Esophagus muscularis mucosa (tissue), 4 donors: ENCODE results near the gene ERAP2. TPM values are rescaled to one million over a fixed set of nuclear protein-coding genes. Genes with fewer than 3 reads are reported as not detected.

ENCODE experiments used
- DNase-seq: peaks from one replicate; pipeline ENCODE4 v3.0.0-alpha.2; 2017; ENCODE audit errors: extremely low spot score
- H3K27ac ChIP-seq, 4 donors: fragments of 200-600 bp; sonication (generic); replicated peaks in 1 of 4; 1 replicate in 3 of 4; 2 replicates in 1 of 4; pipeline ENCODE4 v1.5.1; 2016 to 2019; ENCODE audit warnings: mild to moderate bottlenecking in 1 of 4
- H3K27me3 ChIP-seq, 4 donors: fragments of 200-600 bp; sonication (generic); one replicate each; pipeline versions ENCODE4 v1.5.1 to v1.6.0; 2016 to 2019
- H3K36me3 ChIP-seq, 4 donors: fragments of 200-600 bp; sonication (generic); one replicate each; pipeline ENCODE4 v1.5.1; 2016 to 2019
- H3K4me1 ChIP-seq, 4 donors: fragments of 200-600 bp; sonication (generic); one replicate each; pipeline ENCODE4 v1.5.1; 2016 to 2019
- H3K4me3 ChIP-seq, 4 donors: fragments of 200-600 bp; sonication (generic); 1 replicate in 2 of 4; 2 replicates in 2 of 4; pipeline ENCODE4 v1.5.1; 2016 to 2019; ENCODE audit warnings: mild to moderate bottlenecking in 4 of 4, moderate library complexity in 1 of 4
- H3K9me3 ChIP-seq, 4 donors: fragments of 200-600 bp; sonication (generic); 1 replicate in 3 of 4; 2 replicates in 1 of 4; pipeline ENCODE4 v1.5.1; 2016 to 2019
- EP300 ChIP-seq: sonication (generic); formaldehyde crosslinking; IDR thresholded peaks from one replicate; pipeline ENCODE4 v1.6.1; 2017; ENCODE audit warnings: antibody characterized with exemption
- POLR2A ChIP-seq: fragments of 450-650 bp; IDR thresholded peaks from one replicate; pipeline ENCODE4 v1.6.1; 2017; ENCODE audit warnings: antibody characterized with exemption, moderate library complexity, mild to moderate bottlenecking, low read depth
- POLR2AphosphoS5 ChIP-seq, 2 donors: sonication (generic); formaldehyde crosslinking; IDR thresholded peaks; one replicate each; pipeline ENCODE4 v1.6.1; 2017; ENCODE audit warnings: antibody characterized with exemption in 2 of 2
- WGBS: methylation state at CpG from one replicate; pipeline ENCODE4 v1.1.5; 2018; 5-methylcytosine and 5-hydroxymethylcytosine counted together
- intact Hi-C: fragments of 100-400 bp; cut with DNase I; formaldehyde crosslinking; loops from one replicate; pipeline ENCODE4 v1.15.1; 2023
- total RNA-seq, 4 donors: library from RNA; depleted of rRNA; stranded (reverse); fragments of >200 nt; gene quantifications; one replicate each; pipeline versions ENCODE4 v1.1.0 to v1.2.1, GENCODE V29; 2016
- TF ChIP-seq, protein P1 (sequence below), 3 experiments: fragments of 200-600 bp in 2 of 3; fragments of 450-650 bp in 1 of 3; sonication (generic) in 2 of 3; IDR thresholded peaks; one replicate each; pipeline ENCODE4 v1.5.1; 2017 to 2019; ENCODE audit warnings: antibody characterized with exemption in 3 of 3, mild to moderate bottlenecking in 2 of 3, moderate library complexity in 1 of 3

Gene ERAP2
- total RNA-seq, 4 donors from 2014 or later: 6.6 to 12.3 (median 7.3) TPM

DNA sequence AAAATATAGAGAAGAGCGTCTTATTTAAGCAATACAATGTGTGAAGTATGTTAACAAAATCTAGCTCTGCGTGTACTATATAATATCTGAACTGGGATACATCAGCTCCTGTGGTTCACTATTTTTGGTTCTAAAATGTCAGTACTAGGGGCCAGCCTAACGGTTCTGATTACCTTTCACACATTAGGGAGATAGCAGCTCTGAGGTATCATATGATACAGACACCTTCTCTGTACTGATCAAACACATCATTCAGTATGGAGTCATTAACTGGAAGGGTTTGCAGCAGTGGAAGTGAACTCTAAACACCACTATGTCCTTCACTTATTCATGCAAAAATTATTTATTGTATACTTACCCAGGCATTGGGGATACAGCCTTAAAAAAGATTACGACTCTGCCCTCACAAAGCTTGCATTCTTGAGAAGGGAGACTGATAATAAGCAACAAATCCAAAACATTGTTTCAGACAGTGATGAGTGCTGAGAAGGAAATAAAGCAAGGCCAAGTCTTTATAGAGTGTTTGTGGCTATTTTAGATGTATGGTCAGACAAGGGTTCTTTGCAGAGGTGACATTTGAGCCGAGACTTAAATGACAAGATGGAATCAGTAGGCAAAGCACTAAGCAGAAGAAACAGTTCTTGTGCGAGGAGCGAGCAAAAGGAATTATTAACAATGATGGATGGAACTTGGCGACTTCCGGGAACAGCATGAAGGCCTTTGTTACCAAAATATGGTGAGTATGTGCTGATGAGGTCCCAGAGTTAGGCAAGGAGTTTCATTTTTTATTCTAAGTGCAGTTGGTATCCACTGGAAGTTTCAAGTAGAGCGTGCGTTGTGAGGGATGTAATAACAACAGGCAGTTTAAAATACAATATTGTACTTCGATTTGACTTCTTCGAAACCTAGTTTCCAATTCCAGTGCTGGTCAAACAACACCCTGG lies 57.7 kb downstream of the ERAP2 start:
- Histone ChIP-seq H3K27me3 (no peaks in the 10 kb centered on the region), H3K36me3 (no peaks in the 10 kb centered on the region), H3K4me1 (peaks cover 40 to 49% (median 46%) of the 10 kb centered on the region in 4 donors), H3K27ac (peak overlapping the region; percentile 97 to 98 (median 98)), H3K9me3 (no peaks in the 10 kb centered on the region), H3K4me3 (peak overlapping the region; percentile 87 to 95 (median 92))
- DNase-seq: no peak
- WGBS: 15% methylated on average over 13 of the region's 13 CpGs
- intact Hi-C loops: loop anchor here (10.0 kb wide), 1 partner anchor 231 kb away; no protein-coding TSS in a partner anchor
- TF ChIP-seq, protein P1, sequence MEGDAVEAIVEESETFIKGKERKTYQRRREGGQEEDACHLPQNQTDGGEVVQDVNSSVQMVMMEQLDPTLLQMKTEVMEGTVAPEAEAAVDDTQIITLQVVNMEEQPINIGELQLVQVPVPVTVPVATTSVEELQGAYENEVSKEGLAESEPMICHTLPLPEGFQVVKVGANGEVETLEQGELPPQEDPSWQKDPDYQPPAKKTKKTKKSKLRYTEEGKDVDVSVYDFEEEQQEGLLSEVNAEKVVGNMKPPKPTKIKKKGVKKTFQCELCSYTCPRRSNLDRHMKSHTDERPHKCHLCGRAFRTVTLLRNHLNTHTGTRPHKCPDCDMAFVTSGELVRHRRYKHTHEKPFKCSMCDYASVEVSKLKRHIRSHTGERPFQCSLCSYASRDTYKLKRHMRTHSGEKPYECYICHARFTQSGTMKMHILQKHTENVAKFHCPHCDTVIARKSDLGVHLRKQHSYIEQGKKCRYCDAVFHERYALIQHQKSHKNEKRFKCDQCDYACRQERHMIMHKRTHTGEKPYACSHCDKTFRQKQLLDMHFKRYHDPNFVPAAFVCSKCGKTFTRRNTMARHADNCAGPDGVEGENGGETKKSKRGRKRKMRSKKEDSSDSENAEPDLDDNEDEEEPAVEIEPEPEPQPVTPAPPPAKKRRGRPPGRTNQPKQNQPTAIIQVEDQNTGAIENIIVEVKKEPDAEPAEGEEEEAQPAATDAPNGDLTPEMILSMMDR (IDR thresholded peaks at IDR 0.05): no peak
- no peak for TF ChIP-seq EP300
- TF ChIP-seq POLR2AphosphoS5 (IDR thresholded peaks at IDR 0.05): no peak
- TF ChIP-seq POLR2A: no peak

DNA sequence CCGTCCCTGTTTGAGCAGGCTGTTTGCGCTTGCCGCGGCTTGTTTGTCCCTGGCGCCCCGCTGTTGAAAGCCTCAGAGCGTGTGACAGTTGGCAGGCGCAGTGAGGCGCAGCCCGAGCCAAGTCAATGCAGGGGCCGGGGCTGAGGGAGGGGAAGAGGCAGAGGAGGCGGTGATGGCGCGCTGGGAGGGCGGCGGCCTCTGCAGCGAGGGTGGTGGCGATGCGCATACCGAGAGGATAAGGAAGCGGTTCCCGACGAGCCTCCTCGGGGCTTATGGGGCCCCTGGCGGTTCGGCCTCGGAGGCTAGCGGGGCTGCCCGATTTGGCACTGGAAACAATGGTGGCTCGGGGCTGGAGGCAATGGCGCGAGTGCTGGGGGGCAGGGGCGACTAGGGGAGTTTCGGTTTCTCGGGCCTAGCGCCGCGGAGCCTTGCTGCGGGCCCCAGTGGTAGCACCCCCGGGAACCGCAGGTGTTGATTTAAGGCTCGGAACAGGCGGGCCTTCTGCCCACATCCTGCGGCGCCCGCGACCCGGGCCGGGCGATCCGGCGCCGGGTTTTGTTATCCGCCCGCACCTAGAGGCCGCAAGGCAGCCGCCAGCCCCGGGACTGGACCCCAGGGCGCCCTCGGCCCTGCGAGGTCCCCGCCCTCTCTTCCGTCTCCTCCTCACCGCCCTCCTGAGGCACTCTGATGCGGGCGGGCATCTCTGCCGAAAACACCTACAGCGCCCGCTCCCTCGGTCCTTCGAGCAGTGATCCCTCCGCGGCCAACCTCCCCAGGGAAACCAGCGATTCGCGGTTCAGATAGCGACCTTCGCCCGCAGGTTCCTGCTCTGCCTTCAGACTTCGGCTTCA lies 58.6 kb downstream of the ERAP2 start:
- under 1% methylated on average over 22 of the region's 80 CpGs for WGBS
- peak overlapping the region; percentile 97 to 98 (median 98) for H3K27ac ChIP-seq
- H3K36me3 ChIP-seq: no peaks in the 10 kb centered on the region
- peak; percentile 97 for DNase-seq
- H3K4me3 ChIP-seq: peak overlapping the region; percentile 87 to 95 (median 92)
- no peaks in the 10 kb centered on the region for H3K27me3 ChIP-seq
- TF ChIP-seq POLR2A (peak; percentile 55), EP300 (no peak), POLR2AphosphoS5 (IDR thresholded peaks at IDR 0.05) (peak; percentile 76)
- TF ChIP-seq, protein P1 (IDR thresholded peaks at IDR 0.05): peak in 1 of 3 experiments; percentile 14
- intact Hi-C loops: loop anchor here (5.0 to 10.0 kb wide), 3 partner anchors 58 to 230 kb away; partner anchors contain the start of genes ERAP1 and ERAP2
- no peaks in the 10 kb centered on the region for H3K9me3 ChIP-seq
- peaks cover 42 to 56% (median 55%) of the 10 kb centered on the region in 4 donors for H3K4me1 ChIP-seq

DNA sequence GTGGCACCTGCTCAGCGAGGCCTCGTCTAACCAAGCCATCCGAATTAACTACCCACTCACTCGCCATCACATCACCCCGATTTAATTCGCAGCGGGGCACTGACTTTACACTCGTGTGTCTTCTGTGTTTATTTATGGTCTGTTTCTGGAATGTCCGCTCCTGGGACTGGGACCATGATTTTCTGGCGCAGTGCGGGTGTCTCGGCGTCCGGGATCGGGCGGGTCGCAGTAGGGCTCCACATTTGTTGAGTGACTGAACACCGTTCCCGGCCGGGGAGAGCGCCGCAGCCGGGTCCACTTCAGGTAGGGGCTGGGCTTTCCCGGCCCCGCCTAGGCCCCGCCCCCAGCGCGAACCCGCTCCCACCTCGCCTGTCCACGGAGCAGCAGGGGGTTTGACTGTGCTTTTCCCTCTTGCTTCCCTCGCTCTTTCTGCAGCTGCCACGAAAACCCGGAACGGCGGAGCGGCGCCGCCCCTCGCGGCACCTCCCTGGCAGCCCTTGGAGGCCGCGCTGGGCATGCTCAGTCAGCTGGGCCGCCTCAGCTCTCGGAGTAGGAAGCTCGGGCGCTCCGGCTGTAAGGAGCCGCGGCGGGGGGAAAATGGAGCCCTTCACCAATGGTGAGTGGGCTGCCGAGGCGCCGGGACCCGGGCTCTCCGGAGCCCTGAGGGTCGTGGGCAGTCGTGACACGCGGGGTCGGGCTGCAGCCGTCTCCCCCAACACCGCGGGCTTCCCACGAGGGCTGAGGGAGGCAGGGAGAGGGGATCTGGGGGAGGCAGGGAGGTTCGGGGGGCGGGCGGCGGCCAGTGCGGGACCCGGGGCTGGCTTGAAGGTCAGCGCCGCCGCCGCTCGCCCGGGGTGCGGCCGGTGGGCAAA lies 59.5 kb downstream of the ERAP2 start, which contains the start of gene LNPEP:
TSS of gene LNPEP (plus strand) at position 522 of the 872 bp plus-strand sequence. CDS start at position 598, 76 bp downstream.
- no peaks in the 10 kb centered on the region for H3K27me3 ChIP-seq
- TF ChIP-seq, protein P1 (IDR thresholded peaks at IDR 0.05): no peak
- TF ChIP-seq POLR2A (peak; percentile 76), POLR2AphosphoS5 (IDR thresholded peaks at IDR 0.05) (peak; percentile 91 to 95), EP300 (no peak)
- DNase-seq: peak; percentile 98
- peaks cover 37 to 65% (median 60%) of the 10 kb centered on the region in 4 donors for H3K4me1 ChIP-seq
- peak within 1 kb of the TSS; percentile 97 to 98 (median 98) for H3K27ac ChIP-seq
- 0% methylated on average over 6 of the region's 79 CpGs for WGBS
- peak within 1 kb of the TSS; percentile 87 to 95 (median 92) for H3K4me3 ChIP-seq
- intact Hi-C loops: loop anchor here (5.0 to 10.0 kb wide), 3 partner anchors 58 to 229 kb away; partner anchors contain the start of genes ERAP1 and ERAP2
- H3K9me3 ChIP-seq: no peaks in the 10 kb centered on the region
- H3K36me3 ChIP-seq: no peaks in the 10 kb centered on the region
